ENCODE measurements around the gene ANO9. TPM values are rescaled to one million over a fixed set of nuclear protein-coding genes. Genes with fewer than 3 reads are reported as not detected.

ANO9 gene
- total RNA-seq, 1 donor from 2014 or later = 22.4 TPM

GRCh38 chr11:400241-400689 is 41.5 kb downstream of the ANO9 start:
- DNase-seq (no peak), ATAC-seq (no peak)
- Histone ChIP-seq H3K9me3 (no peaks in the 10 kb centered on the region), H3K4me1 (peaks cover under 1% of the 10 kb centered on the region), H3K36me3 (no peaks in the 10 kb centered on the region), H3K27me3 (no peaks in the 10 kb centered on the region), H3K27ac (no peak overlapping the region), H3K4me3 (no peak overlapping the region)
- TF ChIP-seq, protein P1, sequence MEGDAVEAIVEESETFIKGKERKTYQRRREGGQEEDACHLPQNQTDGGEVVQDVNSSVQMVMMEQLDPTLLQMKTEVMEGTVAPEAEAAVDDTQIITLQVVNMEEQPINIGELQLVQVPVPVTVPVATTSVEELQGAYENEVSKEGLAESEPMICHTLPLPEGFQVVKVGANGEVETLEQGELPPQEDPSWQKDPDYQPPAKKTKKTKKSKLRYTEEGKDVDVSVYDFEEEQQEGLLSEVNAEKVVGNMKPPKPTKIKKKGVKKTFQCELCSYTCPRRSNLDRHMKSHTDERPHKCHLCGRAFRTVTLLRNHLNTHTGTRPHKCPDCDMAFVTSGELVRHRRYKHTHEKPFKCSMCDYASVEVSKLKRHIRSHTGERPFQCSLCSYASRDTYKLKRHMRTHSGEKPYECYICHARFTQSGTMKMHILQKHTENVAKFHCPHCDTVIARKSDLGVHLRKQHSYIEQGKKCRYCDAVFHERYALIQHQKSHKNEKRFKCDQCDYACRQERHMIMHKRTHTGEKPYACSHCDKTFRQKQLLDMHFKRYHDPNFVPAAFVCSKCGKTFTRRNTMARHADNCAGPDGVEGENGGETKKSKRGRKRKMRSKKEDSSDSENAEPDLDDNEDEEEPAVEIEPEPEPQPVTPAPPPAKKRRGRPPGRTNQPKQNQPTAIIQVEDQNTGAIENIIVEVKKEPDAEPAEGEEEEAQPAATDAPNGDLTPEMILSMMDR (IDR thresholded peaks at IDR 0.05) = no peak
- intact Hi-C loops (cut with DNase I) = no loop called here

DNA sequence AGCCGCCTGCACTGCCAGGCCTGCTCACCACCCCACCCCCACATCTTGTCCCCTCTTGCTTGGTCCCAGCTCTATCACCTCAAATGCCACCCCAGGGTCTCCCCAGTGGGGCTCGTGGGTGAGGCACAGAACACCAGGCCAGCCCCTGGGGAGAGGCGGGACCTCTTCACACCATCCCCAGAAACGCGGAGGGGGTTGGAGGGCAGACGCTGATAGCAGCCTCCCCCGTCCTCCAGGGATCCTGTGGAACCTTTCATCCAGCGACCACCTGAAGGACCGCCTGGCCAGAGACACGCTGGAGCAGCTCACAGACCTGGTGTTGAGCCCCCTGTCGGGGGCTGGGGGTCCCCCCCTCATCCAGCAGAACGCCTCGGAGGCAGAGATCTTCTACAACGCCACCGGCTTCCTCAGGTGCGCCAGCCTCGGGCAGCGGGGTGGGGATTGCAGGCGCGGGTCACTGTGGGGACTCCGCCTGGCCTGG is 42.0 kb downstream of the ANO9 start:
- H3K36me3 ChIP-seq = no peaks in the 10 kb centered on the region
- DNase-seq = no peak
- no peak overlapping the region for H3K4me3 ChIP-seq
- intact Hi-C loops (cut with DNase I) = no loop called here
- no peaks in the 10 kb centered on the region for H3K27me3 ChIP-seq
- no peak overlapping the region for H3K27ac ChIP-seq
- ATAC-seq = no peak
- H3K9me3 ChIP-seq = no peaks in the 10 kb centered on the region
- peaks cover 3% of the 10 kb centered on the region for H3K4me1 ChIP-seq
- TF ChIP-seq, protein P1 (IDR thresholded peaks at IDR 0.05) = no peak

DNA sequence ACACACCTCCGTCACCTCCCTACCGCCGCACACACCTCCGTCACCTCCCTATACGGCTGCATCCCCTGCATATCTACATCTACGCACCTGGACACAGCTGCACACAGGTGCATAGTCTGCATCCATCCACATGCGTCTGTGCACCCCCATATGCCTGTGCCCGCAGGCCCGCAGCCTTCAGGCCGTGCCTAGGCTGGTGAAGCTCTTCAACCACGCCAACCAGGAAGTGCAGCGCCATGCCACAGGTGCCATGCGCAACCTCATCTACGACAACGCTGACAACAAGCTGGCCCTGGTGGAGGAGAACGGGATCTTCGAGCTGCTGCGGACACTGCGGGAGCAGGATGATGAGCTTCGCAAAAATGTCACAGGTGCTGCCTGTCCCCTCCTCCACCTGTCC is 43.0 kb downstream of the ANO9 start:
- no peak for ATAC-seq
- Histone ChIP-seq H3K4me1 (peaks cover 3% of the 10 kb centered on the region), H3K9me3 (no peaks in the 10 kb centered on the region), H3K36me3 (no peaks in the 10 kb centered on the region), H3K27me3 (no peaks in the 10 kb centered on the region), H3K4me3 (no peak overlapping the region), H3K27ac (no peak overlapping the region)
- intact Hi-C loops (cut with DNase I) = no loop called here
- TF ChIP-seq, protein P1 (IDR thresholded peaks at IDR 0.05) = no peak
- DNase-seq = no peak

- Histone ChIP-seq H3K9me3 (no peaks in the 10 kb centered on the region), H3K27me3 (no peaks in the 10 kb centered on the region), H3K4me1 (peaks cover 3% of the 10 kb centered on the region), H3K4me3 (peak overlapping the region; percentile 26), H3K36me3 (no peaks in the 10 kb centered on the region), H3K27ac (no peak overlapping the region)
- DNase-seq (no peak), ATAC-seq (peak; percentile 3)
- intact Hi-C loops (cut with DNase I) = no loop called here
- TF ChIP-seq, protein P1 (IDR thresholded peaks at IDR 0.05) = peak; percentile 41
Observed at GRCh38 chr11:396948-397548, 44.8 kb downstream of the ANO9 start.

- intact Hi-C loops (cut with DNase I) = no loop called here
- DNase-seq = no peak
- H3K9me3 ChIP-seq = no peaks in the 10 kb centered on the region
- no peak overlapping the region for H3K27ac ChIP-seq
- H3K36me3 ChIP-seq = no peaks in the 10 kb centered on the region
- TF ChIP-seq, protein P1 (IDR thresholded peaks at IDR 0.05) = no peak
- peak; percentile 1 for ATAC-seq
- peaks cover 3% of the 10 kb centered on the region for H3K4me1 ChIP-seq
- H3K27me3 ChIP-seq = no peaks in the 10 kb centered on the region
- peak overlapping the region; percentile 26 for H3K4me3 ChIP-seq
Observed at GRCh38 chr11:396511-396947, 45.3 kb downstream of the ANO9 start.
